ENCODE measurements around the gene TNFRSF1A.

The TNFRSF1A gene

DNA sequence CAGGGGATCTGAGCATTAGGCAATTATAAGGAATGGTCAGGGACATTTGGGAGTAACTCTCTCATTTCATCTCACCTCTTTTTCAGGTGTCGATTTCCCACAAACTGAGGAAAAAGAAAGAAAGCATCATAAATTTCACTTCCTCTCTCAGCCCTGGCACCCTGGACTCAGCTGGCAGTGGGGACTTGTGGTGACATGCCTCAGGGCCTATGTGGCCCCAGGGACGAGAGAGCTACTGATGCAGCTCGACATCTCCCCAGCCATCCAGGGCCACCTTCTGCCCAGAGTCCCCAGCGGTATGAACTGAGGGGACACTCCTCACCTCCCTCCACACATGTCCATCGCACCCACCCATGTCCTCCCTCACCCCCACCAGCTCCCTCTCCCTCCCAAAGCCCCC, 11.7 kb downstream of the TNFRSF1A start:
- H3K4me3 ChIP-seq (ENCODE audit: insufficient read depth, low read length, poor library complexity, severe bottlenecking), result no peak overlapping the region
- no peak for TF ChIP-seq EZH2phosphoT487 (conservative IDR thresholded peaks at IDR 0.05; ENCODE audit: low read length)
- TF ChIP-seq, protein P1, sequence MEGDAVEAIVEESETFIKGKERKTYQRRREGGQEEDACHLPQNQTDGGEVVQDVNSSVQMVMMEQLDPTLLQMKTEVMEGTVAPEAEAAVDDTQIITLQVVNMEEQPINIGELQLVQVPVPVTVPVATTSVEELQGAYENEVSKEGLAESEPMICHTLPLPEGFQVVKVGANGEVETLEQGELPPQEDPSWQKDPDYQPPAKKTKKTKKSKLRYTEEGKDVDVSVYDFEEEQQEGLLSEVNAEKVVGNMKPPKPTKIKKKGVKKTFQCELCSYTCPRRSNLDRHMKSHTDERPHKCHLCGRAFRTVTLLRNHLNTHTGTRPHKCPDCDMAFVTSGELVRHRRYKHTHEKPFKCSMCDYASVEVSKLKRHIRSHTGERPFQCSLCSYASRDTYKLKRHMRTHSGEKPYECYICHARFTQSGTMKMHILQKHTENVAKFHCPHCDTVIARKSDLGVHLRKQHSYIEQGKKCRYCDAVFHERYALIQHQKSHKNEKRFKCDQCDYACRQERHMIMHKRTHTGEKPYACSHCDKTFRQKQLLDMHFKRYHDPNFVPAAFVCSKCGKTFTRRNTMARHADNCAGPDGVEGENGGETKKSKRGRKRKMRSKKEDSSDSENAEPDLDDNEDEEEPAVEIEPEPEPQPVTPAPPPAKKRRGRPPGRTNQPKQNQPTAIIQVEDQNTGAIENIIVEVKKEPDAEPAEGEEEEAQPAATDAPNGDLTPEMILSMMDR (IDR thresholded peaks at IDR 0.05; ENCODE audit: insufficient read depth, low read length, poor library complexity, severe bottlenecking), result no peak
- no peaks in the 10 kb centered on the region for H3K9me2 ChIP-seq (replicated peaks; ENCODE audit: insufficient read depth, low read length)
- no peaks in the 10 kb centered on the region for H3K9me3 ChIP-seq (ENCODE audit: insufficient read depth, low read length)
- H3K27me3 ChIP-seq (ENCODE audit: low read length), result no peaks in the 10 kb centered on the region
- H3K27ac ChIP-seq (ENCODE audit: low read depth, low read length), result no peak overlapping the region
- H3K36me3 ChIP-seq (ENCODE audit: low read length), result no peaks in the 10 kb centered on the region
- H3K9ac ChIP-seq (ENCODE audit: low read length), result no peak overlapping the region
- no peaks in the 10 kb centered on the region for H4K20me1 ChIP-seq (ENCODE audit: low read depth, low read length)
- H3K79me2 ChIP-seq (ENCODE audit: insufficient read depth, low read length), result no peaks in the 10 kb centered on the region
- H2AFZ ChIP-seq (ENCODE audit: low read depth, low read length, severe bottlenecking), result no peak overlapping the region
- no peak overlapping the region for H3K4me2 ChIP-seq (ENCODE audit: low read depth, low read length, poor library complexity, severe bottlenecking)
- H3F3A ChIP-seq (ENCODE audit: insufficient read depth), result no peaks in the 10 kb centered on the region

DNA sequence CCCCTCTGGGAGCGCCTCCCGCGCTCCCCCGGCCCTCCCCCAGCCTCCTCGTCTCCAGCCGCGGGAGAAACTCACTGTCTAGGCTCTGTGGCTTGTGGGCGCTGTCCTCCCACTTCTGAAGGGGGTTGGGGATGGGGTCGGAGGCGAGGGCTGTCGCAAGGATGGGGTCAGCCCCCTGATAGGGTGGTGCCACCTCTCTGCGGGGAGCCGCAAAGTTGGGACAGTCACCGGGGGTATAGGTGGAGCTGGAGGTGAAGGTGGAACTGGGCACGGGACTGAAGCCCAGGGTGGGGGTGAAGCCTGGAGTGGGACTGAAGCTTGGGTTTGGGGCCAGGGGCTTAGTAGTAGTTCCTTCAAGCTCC, 12.2 kb downstream of the TNFRSF1A start:
- no peaks in the 10 kb centered on the region for H3F3A ChIP-seq (ENCODE audit: insufficient read depth)

DNA sequence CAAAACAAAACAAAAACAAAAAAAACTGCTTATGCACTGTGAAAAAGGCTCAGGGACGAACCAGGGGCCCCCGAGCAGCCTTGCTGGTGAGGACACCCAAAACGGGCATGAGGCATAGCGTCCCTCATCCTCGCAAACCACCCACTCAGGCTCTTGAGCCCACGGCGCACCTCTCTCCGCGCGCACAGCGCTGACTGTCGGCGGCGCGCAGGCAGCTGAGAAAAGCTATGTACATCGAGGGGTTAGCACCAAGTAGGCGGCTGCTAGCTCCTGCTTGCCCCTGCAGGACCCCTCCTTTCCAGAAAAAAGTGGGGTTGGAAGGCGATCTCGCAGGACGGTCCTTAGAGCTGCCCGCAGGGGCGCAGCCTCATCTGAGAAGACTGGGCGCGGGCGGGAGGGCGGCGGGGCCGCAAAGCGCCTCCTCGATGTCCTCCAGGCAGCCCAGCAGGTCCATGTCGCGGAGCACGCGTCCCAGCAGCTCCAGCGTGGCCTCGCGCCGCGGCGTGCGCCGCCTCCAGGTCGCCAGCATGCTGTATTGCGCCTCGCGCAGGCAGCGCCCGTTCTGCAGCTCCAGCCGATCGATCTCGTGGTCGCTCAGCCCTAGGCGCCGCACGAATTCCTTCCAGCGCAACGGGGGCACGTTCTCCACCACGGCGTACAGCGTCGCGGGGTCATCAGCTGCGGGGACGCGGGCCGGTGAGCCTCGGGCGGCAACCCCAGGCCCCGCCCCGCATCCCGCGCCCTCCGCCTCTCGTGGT, 12.8 kb downstream of the TNFRSF1A start:
- Histone ChIP-seq H2AFZ (ENCODE audit: low read depth, low read length, severe bottlenecking) (no peak overlapping the region), H3K27me3 (ENCODE audit: low read length) (no peaks in the 10 kb centered on the region), H3K9me3 (ENCODE audit: insufficient read depth, low read length) (no peaks in the 10 kb centered on the region), H3K27ac (ENCODE audit: low read depth, low read length) (no peak overlapping the region), H3K79me2 (ENCODE audit: insufficient read depth, low read length) (no peaks in the 10 kb centered on the region), H3K9me2 (replicated peaks; ENCODE audit: insufficient read depth, low read length) (no peaks in the 10 kb centered on the region), H3F3A (ENCODE audit: insufficient read depth) (no peaks in the 10 kb centered on the region), H3K4me2 (ENCODE audit: low read depth, low read length, poor library complexity, severe bottlenecking) (no peak overlapping the region), H3K36me3 (ENCODE audit: low read length) (no peaks in the 10 kb centered on the region), H3K4me3 (ENCODE audit: insufficient read depth, low read length, poor library complexity, severe bottlenecking) (no peak overlapping the region), H4K20me1 (ENCODE audit: low read depth, low read length) (no peaks in the 10 kb centered on the region), H3K9ac (ENCODE audit: low read length) (no peak overlapping the region)
- TF ChIP-seq, protein P1 (IDR thresholded peaks at IDR 0.05; ENCODE audit: insufficient read depth, low read length, poor library complexity, severe bottlenecking), result no peak
- no peak for TF ChIP-seq EZH2phosphoT487 (conservative IDR thresholded peaks at IDR 0.05; ENCODE audit: low read length)

More for the DNA sequence above, 12.2 kb downstream of the TNFRSF1A start:
- TF ChIP-seq, protein P1 (IDR thresholded peaks at IDR 0.05; ENCODE audit: insufficient read depth, low read length, poor library complexity, severe bottlenecking), result no peak
- TF ChIP-seq EZH2phosphoT487 (conservative IDR thresholded peaks at IDR 0.05; ENCODE audit: low read length), result no peak
- H3K9me3 ChIP-seq (ENCODE audit: insufficient read depth, low read length), result no peaks in the 10 kb centered on the region
- no peak overlapping the region for H3K4me3 ChIP-seq (ENCODE audit: insufficient read depth, low read length, poor library complexity, severe bottlenecking)
- H3K9me2 ChIP-seq (replicated peaks; ENCODE audit: insufficient read depth, low read length), result no peaks in the 10 kb centered on the region
- H2AFZ ChIP-seq (ENCODE audit: low read depth, low read length, severe bottlenecking), result no peak overlapping the region
- H3K36me3 ChIP-seq (ENCODE audit: low read length), result no peaks in the 10 kb centered on the region
- no peak overlapping the region for H3K27ac ChIP-seq (ENCODE audit: low read depth, low read length)
- H3K4me2 ChIP-seq (ENCODE audit: low read depth, low read length, poor library complexity, severe bottlenecking), result no peak overlapping the region
- no peaks in the 10 kb centered on the region for H3K79me2 ChIP-seq (ENCODE audit: insufficient read depth, low read length)
- no peaks in the 10 kb centered on the region for H3K27me3 ChIP-seq (ENCODE audit: low read length)
- H3K9ac ChIP-seq (ENCODE audit: low read length), result no peak overlapping the region
- no peaks in the 10 kb centered on the region for H4K20me1 ChIP-seq (ENCODE audit: low read depth, low read length)

All from SU-DHL-6 (cell line).